ENCODE measurements around the gene NAPB.

NAPB gene

GRCh38 chr20:23445596-23446217, 24.4 kb upstream of the NAPB start:
- TF ChIP-seq CTCF (IDR thresholded peaks at IDR 0.05), result no peak

GRCh38 chr20:23444859-23445258, 23.6 kb upstream of the NAPB start:
- no peak for TF ChIP-seq CTCF (IDR thresholded peaks at IDR 0.05)

GRCh38 chr20:23442436-23442835, 21.1 kb upstream of the NAPB start:
- no peak for TF ChIP-seq CTCF (IDR thresholded peaks at IDR 0.05)

- peak; percentile 93 for TF ChIP-seq CTCF (IDR thresholded peaks at IDR 0.05)
Observed at GRCh38 chr20:23441850-23442313, 20.6 kb upstream of the NAPB start.

GRCh38 chr20:23440004-23440403, 18.7 kb upstream of the NAPB start:
- no peak for TF ChIP-seq CTCF (IDR thresholded peaks at IDR 0.05)

GRCh38 chr20:23438661-23439060, 17.4 kb upstream of the NAPB start:
- no peak for TF ChIP-seq CTCF (IDR thresholded peaks at IDR 0.05)

GRCh38 chr20:23437126-23437899, 16.0 kb upstream of the NAPB start:
- TF ChIP-seq CTCF (IDR thresholded peaks at IDR 0.05), result no peak

Measured in LNCAP (cell line).